LNCAP (cell line): ENCODE data around the gene MRTFA.

Source experiments
- CTCF ChIP-seq: fragments of 450-650 bp; IDR thresholded peaks from 2 replicates; pipeline ENCODE4 v1.5.1; 2017; ENCODE audit warnings: mild to moderate bottlenecking

MRTFA gene

GRCh38 chr22:40594346-40594745, 42.2 kb downstream of the MRTFA start:
- TF ChIP-seq CTCF: no peak

GRCh38 chr22:40593460-40594273, 42.9 kb downstream of the MRTFA start:
- no peak for TF ChIP-seq CTCF

- no peak for TF ChIP-seq CTCF
These were observed 44.0 kb downstream of the MRTFA start for GRCh38 chr22:40592352-40593113.

GRCh38 chr22:40588726-40589125, 47.8 kb downstream of the MRTFA start:
- TF ChIP-seq CTCF: no peak

- no peak for TF ChIP-seq CTCF
These were observed 49.7 kb downstream of the MRTFA start for GRCh38 chr22:40586781-40587180.

GRCh38 chr22:40585310-40585751, 51.2 kb downstream of the MRTFA start:
- no peak for TF ChIP-seq CTCF

GRCh38 chr22:40583053-40583741, 53.3 kb downstream of the MRTFA start:
- TF ChIP-seq CTCF: no peak
